Uterus (tissue), 2 donors: ENCODE data around the gene FBRSL1.

Experiments
- POLR2A ChIP-seq, 2 donors: fragments of 450-650 bp; IDR thresholded peaks; one replicate each; pipeline ENCODE4 v1.6.1; 2016; ENCODE audit warnings: antibody characterized with exemption in 2 of 2, mild to moderate bottlenecking in 1 of 2, moderate library complexity in 1 of 2
- TF ChIP-seq, protein P1 (sequence below), 4 experiments: fragments of 200-600 bp in 2 of 4; fragments of 450-650 bp in 2 of 4; sonication (generic) in 2 of 4; IDR thresholded peaks; one replicate each; pipeline ENCODE4 v1.5.1; 2016 to 2019; ENCODE audit warnings: antibody characterized with exemption in 4 of 4, mild to moderate bottlenecking in 2 of 4, moderate library complexity in 1 of 4

DNA sequence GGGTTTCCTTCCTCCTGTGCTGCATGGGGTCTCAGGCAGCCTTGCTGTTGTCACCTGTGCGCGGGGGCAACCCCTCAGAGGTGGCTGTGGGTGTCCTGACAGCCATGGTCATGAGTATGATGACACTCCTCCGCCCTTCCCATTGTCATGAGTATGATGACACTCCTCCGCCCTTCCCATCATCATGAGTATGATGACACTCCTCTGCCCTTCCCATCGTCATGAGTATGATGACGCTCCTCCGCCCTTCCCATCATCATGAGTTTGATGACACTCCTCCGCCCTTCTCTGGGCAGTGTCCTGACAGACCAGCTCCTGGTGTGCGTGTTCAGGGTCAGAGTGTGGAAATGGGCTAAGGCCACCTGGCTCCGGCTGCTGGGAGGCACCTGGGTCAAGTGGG, 40.0 kb downstream of the FBRSL1 start:
- TF ChIP-seq, protein P1, sequence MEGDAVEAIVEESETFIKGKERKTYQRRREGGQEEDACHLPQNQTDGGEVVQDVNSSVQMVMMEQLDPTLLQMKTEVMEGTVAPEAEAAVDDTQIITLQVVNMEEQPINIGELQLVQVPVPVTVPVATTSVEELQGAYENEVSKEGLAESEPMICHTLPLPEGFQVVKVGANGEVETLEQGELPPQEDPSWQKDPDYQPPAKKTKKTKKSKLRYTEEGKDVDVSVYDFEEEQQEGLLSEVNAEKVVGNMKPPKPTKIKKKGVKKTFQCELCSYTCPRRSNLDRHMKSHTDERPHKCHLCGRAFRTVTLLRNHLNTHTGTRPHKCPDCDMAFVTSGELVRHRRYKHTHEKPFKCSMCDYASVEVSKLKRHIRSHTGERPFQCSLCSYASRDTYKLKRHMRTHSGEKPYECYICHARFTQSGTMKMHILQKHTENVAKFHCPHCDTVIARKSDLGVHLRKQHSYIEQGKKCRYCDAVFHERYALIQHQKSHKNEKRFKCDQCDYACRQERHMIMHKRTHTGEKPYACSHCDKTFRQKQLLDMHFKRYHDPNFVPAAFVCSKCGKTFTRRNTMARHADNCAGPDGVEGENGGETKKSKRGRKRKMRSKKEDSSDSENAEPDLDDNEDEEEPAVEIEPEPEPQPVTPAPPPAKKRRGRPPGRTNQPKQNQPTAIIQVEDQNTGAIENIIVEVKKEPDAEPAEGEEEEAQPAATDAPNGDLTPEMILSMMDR (IDR thresholded peaks at IDR 0.05) = no peak
- no peak for TF ChIP-seq POLR2A (IDR thresholded peaks at IDR 0.05)
